Brain microvascular endothelial cell (primary cell): ENCODE results near the gene MAN1A2.

Experiments used
- DNase-seq: peaks from one replicate; pipeline ENCODE4 v3.0.0-alpha.2; 2020
- H3K27ac ChIP-seq: fragments of 250-450 bp; sonication (Bioruptor Pico); 2 replicates; pipeline ENCODE4 v1.5.1; 2020; ENCODE audit warnings: mild to moderate bottlenecking, moderate library complexity
- H3K27me3 ChIP-seq: fragments of 250-450 bp; sonication (Bioruptor Pico); replicated peaks from 2 replicates; pipeline ENCODE4 v1.5.1; 2020; ENCODE audit warnings: mild to moderate bottlenecking
- H3K36me3 ChIP-seq: fragments of 250-450 bp; sonication (Bioruptor Pico); replicated peaks from 2 replicates; pipeline ENCODE4 v1.5.1; 2020; ENCODE audit warnings: mild to moderate bottlenecking
- H3K4me3 ChIP-seq: 2 replicates; pipeline ENCODE4 v1.5.1; 2011; ENCODE audit warnings: low read depth, mild to moderate bottlenecking, control low read depth, low read length, moderate library complexity
- in situ Hi-C: cut with HindIII; loops from 2 replicates; pipeline ENCODE4 v1.10.0; 2017; ENCODE audit warnings: low sequenced_read_pairs, low pct_ligation_motif_present
- TF ChIP-seq, protein P1 (sequence below): IDR thresholded peaks from 2 replicates; pipeline ENCODE4 v1.5.1; 2011; ENCODE audit warnings: low read depth, mild to moderate bottlenecking, moderate library complexity, low read length, control low read depth, inconsistent platforms; ENCODE audit errors: missing control alignments

Gene MAN1A2

DNA sequence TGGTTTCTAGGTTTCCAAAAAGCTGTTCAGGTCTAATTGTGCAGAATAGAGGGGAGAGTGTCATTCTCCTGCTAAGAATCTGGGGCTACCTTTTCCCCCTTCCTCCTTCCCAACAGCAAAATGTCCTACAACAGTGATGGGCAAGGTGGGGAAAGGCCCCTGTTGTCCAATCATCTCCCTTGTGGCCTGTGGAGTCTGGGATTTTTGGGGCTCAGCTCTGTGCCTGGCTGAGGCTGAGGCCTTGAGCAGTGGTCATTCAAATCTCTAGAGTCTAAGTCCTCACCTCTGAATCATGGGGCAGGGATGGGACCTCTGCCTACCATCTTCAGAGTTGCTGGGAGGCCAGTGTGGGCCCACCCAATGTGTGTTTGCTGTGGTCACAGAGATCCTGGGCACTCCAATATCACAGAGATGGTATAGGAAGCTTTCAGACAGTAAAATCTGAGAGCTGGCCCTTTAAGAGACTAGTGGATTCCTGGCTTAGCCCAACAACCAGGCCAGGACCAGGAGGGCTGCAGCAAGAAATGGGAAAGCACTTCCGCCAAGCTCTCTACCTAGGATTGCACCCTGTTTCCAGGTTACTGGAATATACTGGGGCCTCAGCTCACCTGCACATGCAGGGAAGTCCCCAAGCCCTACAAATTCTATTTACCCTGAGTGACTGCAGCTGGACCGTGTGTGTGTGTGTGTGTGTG is 210.1 kb downstream of the MAN1A2 start:
- in situ Hi-C loops = no loop called here
- TF ChIP-seq, protein P1, sequence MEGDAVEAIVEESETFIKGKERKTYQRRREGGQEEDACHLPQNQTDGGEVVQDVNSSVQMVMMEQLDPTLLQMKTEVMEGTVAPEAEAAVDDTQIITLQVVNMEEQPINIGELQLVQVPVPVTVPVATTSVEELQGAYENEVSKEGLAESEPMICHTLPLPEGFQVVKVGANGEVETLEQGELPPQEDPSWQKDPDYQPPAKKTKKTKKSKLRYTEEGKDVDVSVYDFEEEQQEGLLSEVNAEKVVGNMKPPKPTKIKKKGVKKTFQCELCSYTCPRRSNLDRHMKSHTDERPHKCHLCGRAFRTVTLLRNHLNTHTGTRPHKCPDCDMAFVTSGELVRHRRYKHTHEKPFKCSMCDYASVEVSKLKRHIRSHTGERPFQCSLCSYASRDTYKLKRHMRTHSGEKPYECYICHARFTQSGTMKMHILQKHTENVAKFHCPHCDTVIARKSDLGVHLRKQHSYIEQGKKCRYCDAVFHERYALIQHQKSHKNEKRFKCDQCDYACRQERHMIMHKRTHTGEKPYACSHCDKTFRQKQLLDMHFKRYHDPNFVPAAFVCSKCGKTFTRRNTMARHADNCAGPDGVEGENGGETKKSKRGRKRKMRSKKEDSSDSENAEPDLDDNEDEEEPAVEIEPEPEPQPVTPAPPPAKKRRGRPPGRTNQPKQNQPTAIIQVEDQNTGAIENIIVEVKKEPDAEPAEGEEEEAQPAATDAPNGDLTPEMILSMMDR = no peak
- H3K4me3 ChIP-seq = no peak overlapping the region
- no peaks in the 10 kb centered on the region for H3K27me3 ChIP-seq
- no peaks in the 10 kb centered on the region for H3K36me3 ChIP-seq
- no peak overlapping the region for H3K27ac ChIP-seq
- no peak for DNase-seq

- no peaks in the 10 kb centered on the region for H3K27me3 ChIP-seq
- no peak for DNase-seq
- TF ChIP-seq, protein P1 = no peak
- H3K36me3 ChIP-seq = no peaks in the 10 kb centered on the region
- no peak overlapping the region for H3K27ac ChIP-seq
- in situ Hi-C loops = no loop called here
- no peak overlapping the region for H3K4me3 ChIP-seq
Measured at GRCh38 chr1:117578466-117578865, 211.2 kb downstream of the MAN1A2 start.
